GM19099 (cell line): ENCODE measurements around the gene ADAM12.

ENCODE experiments used
- POLR2A ChIP-seq: IDR thresholded peaks from 3 replicates; pipeline ENCODE4 v1.6.1; 2011; ENCODE audit warnings: low read depth; ENCODE audit not compliant: insufficient read length; ENCODE audit errors: extremely low read depth

ADAM12 gene

GRCh38 chr10:126186766-126187165 is 201.5 kb downstream of the ADAM12 start:
- no peak for TF ChIP-seq POLR2A

- TF ChIP-seq POLR2A: no peak
Measured at GRCh38 chr10:126185676-126186447, 202.4 kb downstream of the ADAM12 start.

- TF ChIP-seq POLR2A: no peak
Measured at GRCh38 chr10:126181626-126182025, 206.7 kb downstream of the ADAM12 start.

- TF ChIP-seq POLR2A: no peak
Measured at GRCh38 chr10:126179637-126180036, 208.6 kb downstream of the ADAM12 start.

GRCh38 chr10:126177417-126178030 is 210.8 kb downstream of the ADAM12 start:
- no peak for TF ChIP-seq POLR2A

- TF ChIP-seq POLR2A: no peak
Measured at GRCh38 chr10:126175641-126176262, 212.5 kb downstream of the ADAM12 start.

- no peak for TF ChIP-seq POLR2A
Measured at GRCh38 chr10:126171555-126171954, 216.7 kb downstream of the ADAM12 start.

GRCh38 chr10:126170776-126171175 is 217.5 kb downstream of the ADAM12 start:
- TF ChIP-seq POLR2A: no peak

- no peak for TF ChIP-seq POLR2A
Measured at GRCh38 chr10:126170371-126170770, 217.9 kb downstream of the ADAM12 start.

GRCh38 chr10:126169899-126170298 is 218.4 kb downstream of the ADAM12 start:
- TF ChIP-seq POLR2A: no peak

- no peak for TF ChIP-seq POLR2A
Measured at GRCh38 chr10:126166797-126167196, 221.5 kb downstream of the ADAM12 start.

GRCh38 chr10:126165874-126166273 is 222.4 kb downstream of the ADAM12 start:
- no peak for TF ChIP-seq POLR2A

GRCh38 chr10:126163506-126163905 is 224.8 kb downstream of the ADAM12 start:
- no peak for TF ChIP-seq POLR2A

GRCh38 chr10:126161691-126162090 is 226.6 kb downstream of the ADAM12 start:
- no peak for TF ChIP-seq POLR2A

- no peak for TF ChIP-seq POLR2A
Measured at GRCh38 chr10:126160971-126161630, 227.2 kb downstream of the ADAM12 start.

GRCh38 chr10:126160571-126160970 is 227.7 kb downstream of the ADAM12 start:
- no peak for TF ChIP-seq POLR2A

GRCh38 chr10:126158133-126158892 is 230.0 kb downstream of the ADAM12 start:
- TF ChIP-seq POLR2A: no peak
